Thyroid gland (tissue), 4 donors: ENCODE results near the gene SLC6A1. TPM values are rescaled to one million over a fixed set of nuclear protein-coding genes. Genes with fewer than 3 reads are reported as not detected.

Experiments used
- DNase-seq, 2 donors: peaks; one replicate each; pipeline ENCODE4 v3.0.0-alpha.2; 2019
- H3K27ac ChIP-seq, 3 donors: fragments of 200-600 bp; sonication (generic); 1 replicate in 2 of 3; 2 replicates in 1 of 3; pipeline ENCODE4 v1.5.1; 2016 to 2019; ENCODE audit warnings: mild to moderate bottlenecking in 1 of 3, moderate library complexity in 1 of 3
- H3K27me3 ChIP-seq: fragments of 200-600 bp; sonication (generic); one replicate; pipeline ENCODE4 v1.5.1; 2019
- H3K36me3 ChIP-seq, 2 donors: fragments of 200-600 bp; sonication (generic); one replicate each; pipeline ENCODE4 v1.5.1; 2016 to 2019
- H3K4me1 ChIP-seq, 2 donors: fragments of 200-600 bp; sonication (generic); one replicate each; pipeline ENCODE4 v1.5.1; 2017 to 2019
- H3K4me3 ChIP-seq, 3 donors: fragments of 200-600 bp; sonication (generic); replicated peaks in 1 of 3; 1 replicate in 2 of 3; 2 replicates in 1 of 3; pipeline ENCODE4 v1.5.1; 2016; ENCODE audit warnings: mild to moderate bottlenecking in 1 of 3
- H3K9me3 ChIP-seq: fragments of 200-600 bp; sonication (generic); one replicate; pipeline ENCODE4 v1.5.1; 2017
- POLR2A ChIP-seq, 2 donors: fragments of 450-650 bp; IDR thresholded peaks; one replicate each; pipeline ENCODE4 v1.6.1; 2017; ENCODE audit warnings: antibody characterized with exemption in 2 of 2, mild to moderate bottlenecking in 2 of 2, moderate library complexity in 1 of 2
- WGBS, 2 donors: methylation state at CpG; one replicate each; pipeline ENCODE4 v1.1.5; 2017; 5-methylcytosine and 5-hydroxymethylcytosine counted together
- intact Hi-C: fragments of 100-400 bp; cut with DNase I; formaldehyde crosslinking; loops from one replicate; pipeline ENCODE4 v1.15.1; 2023
- total RNA-seq, 4 donors: library from RNA; depleted of rRNA; stranded (reverse); fragments of >200 nt; gene quantifications; one replicate each; pipeline ENCODE4 v1.2.3, GENCODE V29; 2016
- TF ChIP-seq, protein P1 (sequence below), 6 experiments: fragments of 200-600 bp in 3 of 6; fragments of 450-650 bp in 3 of 6; sonication (generic) in 3 of 6; IDR thresholded peaks; one replicate each; pipeline ENCODE4 v1.5.1; 2016 to 2019; ENCODE audit warnings: antibody characterized with exemption in 6 of 6, mild to moderate bottlenecking in 2 of 6, inconsistent platforms in 1 of 6, moderate library complexity in 1 of 6

Gene SLC6A1
- total RNA-seq, 4 donors from 2014 or later: 0.27 to 1.3 TPM; not detected in 2

GRCh38 chr3:10954740-10955139 is 37.8 kb upstream of the SLC6A1 start:
- Histone ChIP-seq H3K27me3 (no peaks in the 10 kb centered on the region), H3K9me3 (no peaks in the 10 kb centered on the region), H3K4me1 (peaks cover 13 to 28% of the 10 kb centered on the region in 2 donors), H3K4me3 (no peak overlapping the region), H3K27ac (no peak overlapping the region), H3K36me3 (no peaks in the 10 kb centered on the region)
- DNase-seq: no peak
- TF ChIP-seq POLR2A (IDR thresholded peaks at IDR 0.05): no peak
- TF ChIP-seq, protein P1, sequence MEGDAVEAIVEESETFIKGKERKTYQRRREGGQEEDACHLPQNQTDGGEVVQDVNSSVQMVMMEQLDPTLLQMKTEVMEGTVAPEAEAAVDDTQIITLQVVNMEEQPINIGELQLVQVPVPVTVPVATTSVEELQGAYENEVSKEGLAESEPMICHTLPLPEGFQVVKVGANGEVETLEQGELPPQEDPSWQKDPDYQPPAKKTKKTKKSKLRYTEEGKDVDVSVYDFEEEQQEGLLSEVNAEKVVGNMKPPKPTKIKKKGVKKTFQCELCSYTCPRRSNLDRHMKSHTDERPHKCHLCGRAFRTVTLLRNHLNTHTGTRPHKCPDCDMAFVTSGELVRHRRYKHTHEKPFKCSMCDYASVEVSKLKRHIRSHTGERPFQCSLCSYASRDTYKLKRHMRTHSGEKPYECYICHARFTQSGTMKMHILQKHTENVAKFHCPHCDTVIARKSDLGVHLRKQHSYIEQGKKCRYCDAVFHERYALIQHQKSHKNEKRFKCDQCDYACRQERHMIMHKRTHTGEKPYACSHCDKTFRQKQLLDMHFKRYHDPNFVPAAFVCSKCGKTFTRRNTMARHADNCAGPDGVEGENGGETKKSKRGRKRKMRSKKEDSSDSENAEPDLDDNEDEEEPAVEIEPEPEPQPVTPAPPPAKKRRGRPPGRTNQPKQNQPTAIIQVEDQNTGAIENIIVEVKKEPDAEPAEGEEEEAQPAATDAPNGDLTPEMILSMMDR (IDR thresholded peaks at IDR 0.05): no peak
- 89 to 92% methylated on average over 3 of the region's 3 CpGs for WGBS, 2 donors
- intact Hi-C loops: no loop called here

GRCh38 chr3:10955711-10956453 is 36.7 kb upstream of the SLC6A1 start:
- Histone ChIP-seq H3K4me3 (no peak overlapping the region), H3K9me3 (no peaks in the 10 kb centered on the region), H3K36me3 (no peaks in the 10 kb centered on the region), H3K27me3 (no peaks in the 10 kb centered on the region), H3K27ac (no peak overlapping the region), H3K4me1 (peaks cover 13 to 28% of the 10 kb centered on the region in 2 donors)
- no peak for DNase-seq
- TF ChIP-seq, protein P1 (IDR thresholded peaks at IDR 0.05): no peak
- TF ChIP-seq POLR2A (IDR thresholded peaks at IDR 0.05): no peak
- WGBS, 2 donors: 75 to 82% methylated on average over 13 to 14 of the region's 15 CpGs
- intact Hi-C loops: no loop called here

DNA sequence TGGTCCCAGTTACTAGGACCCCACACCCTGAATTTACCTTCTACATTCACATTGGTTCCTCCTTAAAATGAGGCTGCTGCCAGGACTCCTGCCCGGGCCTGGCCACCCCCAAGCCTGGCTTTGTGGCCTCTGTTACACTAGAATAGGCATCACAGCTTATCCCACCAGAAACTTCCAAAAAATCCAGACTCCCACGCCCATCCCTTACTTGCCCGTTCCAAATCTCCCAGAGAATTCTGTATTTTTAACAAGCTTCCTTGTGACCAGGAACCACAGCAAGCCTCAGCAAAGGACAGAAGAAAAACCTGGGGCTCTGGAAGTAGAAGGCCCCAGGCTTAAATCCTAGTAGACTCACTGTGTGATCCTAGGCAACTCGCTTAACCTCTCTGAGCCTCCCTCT is 36.0 kb upstream of the SLC6A1 start:
- H3K4me3 ChIP-seq: no peak overlapping the region
- intact Hi-C loops: no loop called here
- DNase-seq: no peak
- no peak for TF ChIP-seq POLR2A (IDR thresholded peaks at IDR 0.05)
- TF ChIP-seq, protein P1 (IDR thresholded peaks at IDR 0.05): no peak
- H3K27ac ChIP-seq: no peak overlapping the region
- H3K4me1 ChIP-seq: peaks cover 13 to 28% of the 10 kb centered on the region in 2 donors
- H3K36me3 ChIP-seq: no peaks in the 10 kb centered on the region
- H3K9me3 ChIP-seq: no peaks in the 10 kb centered on the region
- no peaks in the 10 kb centered on the region for H3K27me3 ChIP-seq
- WGBS, 2 donors: 81% methylated on average over 4 of the region's 4 CpGs

DNA sequence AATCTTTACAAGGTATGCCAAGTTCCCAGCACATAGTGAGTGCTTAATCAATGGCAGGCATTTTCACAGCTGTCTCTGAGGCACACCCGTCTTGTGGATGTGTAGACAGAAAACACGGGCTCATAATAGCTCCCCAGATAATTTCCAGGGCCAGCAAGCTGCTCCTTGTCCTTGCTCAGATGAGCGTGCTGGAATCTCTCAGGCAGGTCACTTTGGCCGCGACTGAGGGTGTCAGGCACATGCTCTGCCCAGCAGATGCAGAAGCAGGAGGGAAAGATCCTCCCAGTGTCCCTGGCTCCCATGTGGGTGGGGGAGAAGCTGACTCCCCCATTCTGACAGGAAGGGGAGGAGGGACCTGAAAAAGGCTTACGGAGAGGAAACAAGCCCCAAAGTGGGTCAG is 35.6 kb upstream of the SLC6A1 start:
- intact Hi-C loops: no loop called here
- peak; percentile 18 for DNase-seq
- no peaks in the 10 kb centered on the region for H3K27me3 ChIP-seq
- H3K36me3 ChIP-seq: no peaks in the 10 kb centered on the region
- no peak overlapping the region for H3K4me3 ChIP-seq
- no peak overlapping the region for H3K27ac ChIP-seq
- peaks cover 13 to 28% of the 10 kb centered on the region in 2 donors for H3K4me1 ChIP-seq
- H3K9me3 ChIP-seq: no peaks in the 10 kb centered on the region
- TF ChIP-seq POLR2A (IDR thresholded peaks at IDR 0.05): no peak
- TF ChIP-seq, protein P1 (IDR thresholded peaks at IDR 0.05): no peak
- WGBS, 2 donors: 51 to 59% methylated on average over 6 of the region's 6 CpGs

GRCh38 chr3:10957976-10958749 is 34.4 kb upstream of the SLC6A1 start:
- TF ChIP-seq, protein P1 (IDR thresholded peaks at IDR 0.05): peak in 1 of 6 experiments; percentile 5
- TF ChIP-seq POLR2A (IDR thresholded peaks at IDR 0.05): no peak

More at GRCh38 chr3:10957976-10958749, 34.4 kb upstream of the SLC6A1 start:
- H3K27ac ChIP-seq: no peak overlapping the region
- intact Hi-C loops: no loop called here
- no peak overlapping the region for H3K4me3 ChIP-seq
- H3K27me3 ChIP-seq: no peaks in the 10 kb centered on the region
- WGBS, 2 donors: 44 to 53% methylated on average over 16 of the region's 17 CpGs
- peak; percentile 93 to 98 for DNase-seq
- peaks cover 13 to 28% of the 10 kb centered on the region in 2 donors for H3K4me1 ChIP-seq
- no peaks in the 10 kb centered on the region for H3K9me3 ChIP-seq
- H3K36me3 ChIP-seq: no peaks in the 10 kb centered on the region
